HL-60 (cell line): ENCODE results near the gene VTN.

ENCODE experiments used
- CTCF ChIP-seq: IDR thresholded peaks from one replicate; pipeline ENCODE4 v1.5.1; 2011; ENCODE audit warnings: low read length, control low read depth, inconsistent platforms; ENCODE audit not compliant: insufficient read depth
- GABPA ChIP-seq: IDR thresholded peaks from 2 replicates; pipeline ENCODE4 v1.6.1; 2012; ENCODE audit warnings: low read depth
- POLR2AphosphoS5 ChIP-seq: IDR thresholded peaks from 2 replicates; pipeline ENCODE4 v1.6.1; 2012; ENCODE audit warnings: low read depth
- REST ChIP-seq: IDR thresholded peaks from 2 replicates; pipeline ENCODE4 v1.6.1; 2012; ENCODE audit warnings: low read depth; ENCODE audit not compliant: insufficient replicate concordance
- SPI1 ChIP-seq: IDR thresholded peaks from 2 replicates; pipeline ENCODE4 v1.6.1; 2012; ENCODE audit warnings: low read depth, mild to moderate bottlenecking, borderline replicate concordance

- TF ChIP-seq CTCF = no peak
- no peak for TF ChIP-seq GABPA
- no peak for TF ChIP-seq POLR2AphosphoS5
- no peak for TF ChIP-seq REST
- no peak for TF ChIP-seq SPI1
These were observed 20.0 kb upstream of the VTN start for GRCh38 chr17:28390141-28390540.
